ENCODE measurements around the gene RANGAP1.
A peak's percentile ranks its signal among the peaks of the same experiment; 100 is the strongest.
"Not testable (repeated sequence)": the region's sequence is repeated elsewhere in the genome, so short reads cannot be mapped to it uniquely, and the experiment has no call there.

RANGAP1 gene

GRCh38 chr22:41300661-41301060, 14.7 kb upstream of the RANGAP1 start:
- no peak for DNase-seq

- no peak for DNase-seq
These were observed 11.1 kb upstream of the RANGAP1 start for GRCh38 chr22:41296826-41297667.

- DNase-seq = not testable (repeated sequence)
These were observed 8.8 kb upstream of the RANGAP1 start for GRCh38 chr22:41294816-41295215.

GRCh38 chr22:41290262-41291221, 4.6 kb upstream of the RANGAP1 start:
- DNase-seq = peak; percentile 93

DNA sequence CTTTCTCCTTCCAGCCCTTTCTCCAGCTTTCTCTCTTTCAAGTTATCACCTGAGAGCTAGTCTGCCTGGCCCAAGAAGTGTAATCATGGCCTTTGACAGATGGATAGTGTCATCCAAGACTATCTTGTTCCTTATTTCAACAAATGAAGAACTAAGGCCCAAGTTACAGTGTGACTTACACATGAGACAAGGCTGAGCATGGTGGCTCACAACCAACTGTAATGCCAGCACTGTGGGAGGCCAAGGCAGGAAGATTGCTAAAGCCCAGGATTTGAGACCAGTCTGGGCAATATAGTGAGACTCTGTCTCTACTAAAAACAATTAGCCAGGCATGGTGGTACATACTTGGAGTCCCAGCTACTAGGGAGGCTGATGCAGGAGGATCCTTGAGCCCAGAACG, 3.7 kb upstream of the RANGAP1 start:
- peak; percentile 43 for DNase-seq

DNA sequence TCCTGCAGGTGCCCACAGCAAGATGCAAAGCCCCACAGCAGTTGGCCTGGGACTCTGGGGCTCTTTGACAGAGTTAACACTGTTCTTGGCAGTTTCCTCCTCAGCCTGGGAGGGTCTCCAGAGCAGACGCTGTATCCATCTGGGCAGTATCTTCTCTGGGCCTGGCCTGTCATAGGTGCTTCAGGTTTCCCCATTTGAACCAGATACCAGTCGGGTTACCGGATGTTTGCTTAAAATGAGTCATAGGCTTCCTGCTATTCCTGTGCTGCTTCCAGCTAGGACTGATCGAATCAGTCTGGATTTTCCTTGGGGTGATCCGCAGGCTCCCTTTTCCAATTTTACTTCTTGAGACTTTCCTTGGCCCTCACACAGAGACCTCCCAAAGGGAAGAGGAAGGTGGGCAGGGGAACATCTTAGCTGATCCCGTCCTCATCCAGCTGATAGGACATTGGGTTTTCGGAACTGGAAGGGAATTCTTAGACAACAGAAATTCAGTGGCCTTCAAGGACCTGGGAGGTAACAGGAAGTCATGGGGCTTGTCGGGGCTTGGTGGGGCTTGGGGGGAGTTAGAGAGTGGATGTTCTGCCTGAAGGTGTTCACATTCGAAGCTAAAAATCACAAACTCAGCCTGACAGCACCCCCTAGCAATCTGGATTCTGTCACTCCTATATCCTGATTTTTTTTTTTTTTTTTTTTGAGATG, 2.4 kb upstream of the RANGAP1 start:
- peak; percentile 64 for DNase-seq

DNA sequence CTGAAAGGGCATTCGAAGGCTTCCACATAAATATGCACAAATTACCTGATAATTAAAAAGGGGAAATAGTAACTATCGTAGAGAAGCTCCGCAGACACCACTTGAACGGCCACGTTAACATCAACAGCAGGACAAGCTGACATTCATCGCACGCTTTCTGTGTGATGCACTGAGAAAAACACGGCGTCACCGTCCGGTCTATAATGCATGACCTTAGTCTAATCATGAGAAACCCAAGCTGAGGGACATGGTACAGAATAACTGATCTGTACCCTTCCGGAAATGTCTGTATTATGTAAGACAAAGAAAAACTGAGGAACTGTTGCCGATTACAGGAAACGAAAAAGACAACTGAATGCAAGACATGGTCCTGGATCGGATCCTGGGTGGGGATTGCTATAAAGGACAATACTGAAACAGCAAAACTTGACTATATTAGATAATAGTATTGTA, 678 bp upstream of the RANGAP1 start:
- peak; percentile 22 for DNase-seq

DNA sequence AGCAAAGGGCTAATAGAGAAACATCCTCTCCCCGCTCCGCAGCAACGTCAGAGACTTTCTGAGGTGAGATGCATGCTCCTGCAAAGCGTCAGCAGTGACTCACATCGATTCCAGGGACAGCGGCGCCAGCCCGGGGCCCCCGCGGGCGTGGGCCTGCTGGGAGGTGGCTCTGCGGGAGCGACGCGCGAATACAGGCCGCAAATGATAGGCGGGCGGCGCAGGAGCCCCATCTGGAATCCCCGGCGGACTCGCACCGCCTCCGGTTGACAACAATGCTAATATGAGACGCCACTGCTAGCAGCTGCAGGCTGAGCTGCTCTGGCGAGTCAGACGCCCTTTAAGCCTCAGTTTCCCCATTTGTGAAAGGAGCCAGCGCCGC, 557 bp downstream of the RANGAP1 start:
- peak; percentile 83 for DNase-seq

- no peak for DNase-seq
These were observed 1.5 kb downstream of the RANGAP1 start for GRCh38 chr22:41284465-41284864.

GRCh38 chr22:41280854-41281253, 5.1 kb downstream of the RANGAP1 start:
- DNase-seq = no peak

DNA sequence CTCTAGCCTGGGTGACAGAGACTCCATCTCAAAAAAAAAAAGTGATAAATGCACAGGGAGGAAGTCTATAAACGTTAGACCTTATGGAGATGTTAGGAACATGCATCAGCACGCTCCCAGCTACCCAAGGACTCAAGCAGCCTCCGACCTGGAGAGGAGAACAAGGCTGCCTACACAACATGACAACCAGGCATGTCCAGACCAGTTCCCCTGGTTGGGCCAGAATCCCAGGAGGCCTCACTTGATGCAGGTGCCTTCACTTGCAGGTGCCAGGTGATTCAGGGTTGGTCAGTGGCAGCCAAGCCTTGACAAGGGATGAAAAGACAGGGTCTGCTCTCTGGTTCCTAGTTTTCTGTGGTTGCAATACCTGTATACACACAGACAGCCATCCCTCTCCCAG, 5.9 kb downstream of the RANGAP1 start:
- DNase-seq = no peak

DNA sequence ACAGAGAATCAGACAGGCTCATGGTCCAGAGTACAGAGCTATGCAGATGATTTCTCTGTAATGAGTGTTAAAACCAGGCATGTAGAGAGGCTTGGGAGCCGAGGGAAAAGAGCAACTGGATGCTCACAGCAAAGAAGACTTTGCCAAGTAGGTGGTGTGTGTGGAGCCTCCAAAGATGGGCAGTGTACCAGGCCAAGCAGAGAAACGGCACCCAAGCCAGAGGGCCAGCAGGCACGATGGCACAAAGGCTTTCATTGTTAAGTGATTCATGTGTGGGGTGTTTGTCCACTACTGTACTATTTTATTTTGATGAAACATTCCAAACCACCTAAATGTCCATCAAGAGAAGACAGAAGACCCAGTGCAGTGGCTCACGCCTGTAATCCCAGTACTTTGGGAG, 11.1 kb downstream of the RANGAP1 start:
- DNase-seq = no peak

DNA sequence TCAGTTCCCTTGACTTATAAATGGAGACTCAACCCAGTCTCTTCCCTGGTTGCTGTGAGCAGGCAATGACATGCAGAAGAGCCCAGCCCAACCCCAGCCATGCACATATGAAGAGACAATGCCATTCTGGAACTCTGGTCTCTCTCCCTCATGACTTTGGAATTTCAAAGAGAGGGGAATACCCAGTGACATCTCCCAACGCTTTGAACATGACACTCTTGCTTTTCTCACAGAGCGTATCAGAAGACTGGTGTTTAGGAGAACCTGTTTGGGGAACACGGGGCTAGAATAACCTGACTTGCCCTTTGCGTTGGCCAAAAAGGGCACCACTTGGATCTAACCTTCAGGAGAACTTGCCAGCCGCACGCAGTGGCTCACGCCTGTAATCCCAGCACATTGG, 12.9 kb downstream of the RANGAP1 start:
- DNase-seq = no peak

- no peak for DNase-seq
These were observed 14.2 kb downstream of the RANGAP1 start for GRCh38 chr22:41271787-41272186.

GRCh38 chr22:41267958-41268357, 18.0 kb downstream of the RANGAP1 start:
- no peak for DNase-seq

GRCh38 chr22:41264408-41264941, 21.5 kb downstream of the RANGAP1 start:
- DNase-seq = no peak

- DNase-seq = no peak
These were observed 22.3 kb downstream of the RANGAP1 start for GRCh38 chr22:41263704-41264103.

- no peak for DNase-seq
These were observed 23.7 kb downstream of the RANGAP1 start for GRCh38 chr22:41262250-41262765.

- no peak for DNase-seq
These were observed 24.3 kb downstream of the RANGAP1 start for GRCh38 chr22:41261541-41262249.

DNA sequence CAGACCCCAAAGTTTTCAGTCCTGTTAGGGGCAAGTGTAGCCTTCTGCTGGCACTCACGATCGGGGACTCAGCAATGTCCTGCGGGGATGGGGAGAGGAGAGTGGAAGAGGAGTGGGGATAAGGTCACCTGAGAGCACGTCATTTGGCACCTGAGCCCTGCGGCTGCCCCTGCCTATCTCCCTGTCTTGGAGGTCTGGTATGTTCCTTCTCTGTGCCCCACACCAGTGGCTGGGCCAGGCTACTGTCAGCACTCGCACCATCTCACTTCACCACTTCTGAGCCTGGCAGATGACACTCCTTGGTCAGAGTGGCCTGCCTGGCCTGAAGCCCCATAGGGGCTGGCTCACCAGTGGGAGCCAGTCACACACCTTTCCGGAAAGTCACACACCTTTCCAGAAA, 25.1 kb downstream of the RANGAP1 start:
- no peak for DNase-seq

GRCh38 chr22:41259756-41260155, 26.2 kb downstream of the RANGAP1 start:
- DNase-seq = not testable (repeated sequence)

- DNase-seq = no peak
These were observed 28.3 kb downstream of the RANGAP1 start for GRCh38 chr22:41257696-41258095.

Data from fibroblast of skin of scalp (primary cell).